ENCODE results near the gene PTPRN2. TPM values are rescaled to one million over a fixed set of nuclear protein-coding genes. Genes with fewer than 3 reads are reported as not detected.
"Not testable (repeated sequence)": the region's sequence is repeated elsewhere in the genome, so short reads cannot be mapped to it uniquely, and the experiment has no call there.

Gene PTPRN2
- total RNA-seq, 1 experiment from 2014 or later: 1.1 TPM

- no peaks in the 10 kb centered on the region for H3K4me1 ChIP-seq (ENCODE audit: control insufficient read depth, insufficient read depth, low read length)
- no peak overlapping the region for H3K4me3 ChIP-seq (ENCODE audit: low read depth in 2 of 2, low read length in 2 of 2)
- no peak overlapping the region for H3K27ac ChIP-seq (ENCODE audit: low read length)
- no peaks in the 10 kb centered on the region for H3K36me3 ChIP-seq (ENCODE audit: control insufficient read depth, insufficient read depth, low read length)
- in situ Hi-C loops (cut with HindIII; ENCODE audit: low pct_unique_long_range_greater_than_20kb, low sequenced_read_pairs): no loop called here
- no peak for TF ChIP-seq POLR2AphosphoS5 (IDR thresholded peaks at IDR 0.05; ENCODE audit: low read depth, low read length)
- no peak for TF ChIP-seq SIN3A (IDR thresholded peaks at IDR 0.05; ENCODE audit: borderline replicate concordance, insufficient read depth, low read depth, low read length)
- TF ChIP-seq, protein P1, sequence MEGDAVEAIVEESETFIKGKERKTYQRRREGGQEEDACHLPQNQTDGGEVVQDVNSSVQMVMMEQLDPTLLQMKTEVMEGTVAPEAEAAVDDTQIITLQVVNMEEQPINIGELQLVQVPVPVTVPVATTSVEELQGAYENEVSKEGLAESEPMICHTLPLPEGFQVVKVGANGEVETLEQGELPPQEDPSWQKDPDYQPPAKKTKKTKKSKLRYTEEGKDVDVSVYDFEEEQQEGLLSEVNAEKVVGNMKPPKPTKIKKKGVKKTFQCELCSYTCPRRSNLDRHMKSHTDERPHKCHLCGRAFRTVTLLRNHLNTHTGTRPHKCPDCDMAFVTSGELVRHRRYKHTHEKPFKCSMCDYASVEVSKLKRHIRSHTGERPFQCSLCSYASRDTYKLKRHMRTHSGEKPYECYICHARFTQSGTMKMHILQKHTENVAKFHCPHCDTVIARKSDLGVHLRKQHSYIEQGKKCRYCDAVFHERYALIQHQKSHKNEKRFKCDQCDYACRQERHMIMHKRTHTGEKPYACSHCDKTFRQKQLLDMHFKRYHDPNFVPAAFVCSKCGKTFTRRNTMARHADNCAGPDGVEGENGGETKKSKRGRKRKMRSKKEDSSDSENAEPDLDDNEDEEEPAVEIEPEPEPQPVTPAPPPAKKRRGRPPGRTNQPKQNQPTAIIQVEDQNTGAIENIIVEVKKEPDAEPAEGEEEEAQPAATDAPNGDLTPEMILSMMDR (IDR thresholded peaks at IDR 0.05): no peak
- TF ChIP-seq, protein P2, sequence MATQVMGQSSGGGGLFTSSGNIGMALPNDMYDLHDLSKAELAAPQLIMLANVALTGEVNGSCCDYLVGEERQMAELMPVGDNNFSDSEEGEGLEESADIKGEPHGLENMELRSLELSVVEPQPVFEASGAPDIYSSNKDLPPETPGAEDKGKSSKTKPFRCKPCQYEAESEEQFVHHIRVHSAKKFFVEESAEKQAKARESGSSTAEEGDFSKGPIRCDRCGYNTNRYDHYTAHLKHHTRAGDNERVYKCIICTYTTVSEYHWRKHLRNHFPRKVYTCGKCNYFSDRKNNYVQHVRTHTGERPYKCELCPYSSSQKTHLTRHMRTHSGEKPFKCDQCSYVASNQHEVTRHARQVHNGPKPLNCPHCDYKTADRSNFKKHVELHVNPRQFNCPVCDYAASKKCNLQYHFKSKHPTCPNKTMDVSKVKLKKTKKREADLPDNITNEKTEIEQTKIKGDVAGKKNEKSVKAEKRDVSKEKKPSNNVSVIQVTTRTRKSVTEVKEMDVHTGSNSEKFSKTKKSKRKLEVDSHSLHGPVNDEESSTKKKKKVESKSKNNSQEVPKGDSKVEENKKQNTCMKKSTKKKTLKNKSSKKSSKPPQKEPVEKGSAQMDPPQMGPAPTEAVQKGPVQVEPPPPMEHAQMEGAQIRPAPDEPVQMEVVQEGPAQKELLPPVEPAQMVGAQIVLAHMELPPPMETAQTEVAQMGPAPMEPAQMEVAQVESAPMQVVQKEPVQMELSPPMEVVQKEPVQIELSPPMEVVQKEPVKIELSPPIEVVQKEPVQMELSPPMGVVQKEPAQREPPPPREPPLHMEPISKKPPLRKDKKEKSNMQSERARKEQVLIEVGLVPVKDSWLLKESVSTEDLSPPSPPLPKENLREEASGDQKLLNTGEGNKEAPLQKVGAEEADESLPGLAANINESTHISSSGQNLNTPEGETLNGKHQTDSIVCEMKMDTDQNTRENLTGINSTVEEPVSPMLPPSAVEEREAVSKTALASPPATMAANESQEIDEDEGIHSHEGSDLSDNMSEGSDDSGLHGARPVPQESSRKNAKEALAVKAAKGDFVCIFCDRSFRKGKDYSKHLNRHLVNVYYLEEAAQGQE (IDR thresholded peaks at IDR 0.05; ENCODE audit: insufficient read depth in 1 of 2, low read depth in 2 of 2, low read length in 1 of 2): no peak
- TF ChIP-seq TCF7L2 (IDR thresholded peaks at IDR 0.05; ENCODE audit: low read depth, low read length): no peak
- peaks cover 5% of the 10 kb centered on the region; the same call in 1 of the 2 replicates for H3K27me3 ChIP-seq (ENCODE audit: control insufficient read depth, insufficient read depth, low read length)
- intact Hi-C loops (cut with micrococcal nuclease; ENCODE audit: unreplicated experiment): no loop called here
- no peaks in the 10 kb centered on the region for H3K9me3 ChIP-seq (ENCODE audit: control insufficient read depth, insufficient read depth, low read depth, low read length)
- ATAC-seq (0 out of 2 replicates have a peak, but pooled peaks have one; percentile 40), DNase-seq (ENCODE audit: low read depth, low spot score) (no peak)
- BruUV-seq (replicated peaks): no TSS peak
- CTCF ChIA-PET: no interaction called here
- POLR2A ChIA-PET: no interaction called here
Measured at GRCh38 chr7:158350166-158350900, 237.3 kb downstream of the PTPRN2 start.

DNA sequence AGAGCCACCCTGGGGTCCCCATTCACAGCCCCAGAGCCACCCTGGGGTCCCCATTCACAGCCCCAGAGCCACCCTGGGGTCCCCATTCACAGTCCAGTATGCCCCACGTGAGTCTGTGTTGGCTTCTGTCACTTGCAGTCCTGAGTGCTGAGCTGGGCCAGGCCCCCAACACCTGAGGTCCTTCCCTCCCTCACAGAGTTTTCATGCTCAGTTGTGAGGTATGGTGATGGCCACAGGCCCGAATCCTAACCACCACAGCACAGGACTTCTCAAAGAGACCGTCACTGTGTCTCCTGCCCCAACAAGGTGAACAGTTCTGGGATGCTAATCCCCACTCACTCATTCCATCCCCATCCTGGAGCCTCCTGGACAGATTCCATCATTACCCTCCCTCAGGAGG is 239.2 kb downstream of the PTPRN2 start:
- intact Hi-C loops (cut with micrococcal nuclease; ENCODE audit: unreplicated experiment): no loop called here
- CTCF ChIA-PET: no interaction called here
- POLR2A ChIA-PET: no interaction called here
- Histone ChIP-seq H3K4me1 (ENCODE audit: control insufficient read depth, insufficient read depth, low read length) (no peaks in the 10 kb centered on the region), H3K9me3 (ENCODE audit: control insufficient read depth, insufficient read depth, low read depth, low read length) (no peaks in the 10 kb centered on the region), H3K36me3 (ENCODE audit: control insufficient read depth, insufficient read depth, low read length) (no peaks in the 10 kb centered on the region), H3K27ac (ENCODE audit: low read length) (no peak overlapping the region), H3K4me3 (ENCODE audit: low read depth in 2 of 2, low read length in 2 of 2) (no peak overlapping the region), H3K27me3 (ENCODE audit: control insufficient read depth, insufficient read depth, low read length) (no peaks in the 10 kb centered on the region)
- in situ Hi-C loops (cut with HindIII; ENCODE audit: low pct_unique_long_range_greater_than_20kb, low sequenced_read_pairs): no loop called here
- TF ChIP-seq, protein P2 (IDR thresholded peaks at IDR 0.05; ENCODE audit: insufficient read depth in 1 of 2, low read depth in 2 of 2, low read length in 1 of 2): no peak
- TF ChIP-seq SIN3A (IDR thresholded peaks at IDR 0.05; ENCODE audit: borderline replicate concordance, insufficient read depth, low read depth, low read length) (no peak), TCF7L2 (IDR thresholded peaks at IDR 0.05; ENCODE audit: low read depth, low read length) (no peak), POLR2AphosphoS5 (IDR thresholded peaks at IDR 0.05; ENCODE audit: low read depth, low read length) (no peak)
- TF ChIP-seq, protein P1 (IDR thresholded peaks at IDR 0.05): no peak
- ATAC-seq: no peak
- no peak for DNase-seq (ENCODE audit: low read depth, low spot score)
- BruUV-seq (replicated peaks): no TSS peak

DNA sequence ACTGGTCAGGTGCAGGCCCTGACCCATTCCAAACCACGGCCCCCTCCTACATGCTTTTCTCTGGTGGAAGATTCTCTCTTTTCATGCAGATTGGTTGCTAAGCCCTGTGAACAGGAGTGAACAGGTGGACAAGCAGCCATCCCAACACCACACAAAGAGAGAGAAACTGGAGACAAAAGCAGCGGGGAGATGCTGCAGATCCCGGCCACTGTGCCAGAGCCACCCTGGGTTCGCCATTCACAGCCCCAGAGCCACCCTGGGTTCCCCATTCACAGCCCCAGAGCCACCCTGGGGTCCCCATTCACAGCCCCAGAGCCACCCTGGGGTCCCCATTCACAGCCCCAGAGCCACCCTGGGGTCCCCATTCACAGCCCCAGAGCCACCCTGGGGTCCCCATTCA is 239.6 kb downstream of the PTPRN2 start:
- POLR2A ChIA-PET; H3K36me3 ChIP-seq (ENCODE audit: control insufficient read depth, insufficient read depth, low read length); ATAC-seq; H3K4me1 ChIP-seq (ENCODE audit: control insufficient read depth, insufficient read depth, low read length); intact Hi-C loops (cut with micrococcal nuclease; ENCODE audit: unreplicated experiment); BruUV-seq (replicated peaks); H3K4me3 ChIP-seq (ENCODE audit: low read depth in 2 of 2, low read length in 2 of 2); H3K27me3 ChIP-seq (ENCODE audit: control insufficient read depth, insufficient read depth, low read length); H3K27ac ChIP-seq (ENCODE audit: low read length); H3K9me3 ChIP-seq (ENCODE audit: control insufficient read depth, insufficient read depth, low read depth, low read length); CTCF ChIA-PET; in situ Hi-C loops (cut with HindIII; ENCODE audit: low pct_unique_long_range_greater_than_20kb, low sequenced_read_pairs); DNase-seq (ENCODE audit: low read depth, low spot score): not testable (repeated sequence)
